ENCODE data around the gene PKNOX2.

PKNOX2 gene

GRCh38 chr11:125174686-125175085, 10.1 kb downstream of the PKNOX2 start:
- no peak for DNase-seq

DNA sequence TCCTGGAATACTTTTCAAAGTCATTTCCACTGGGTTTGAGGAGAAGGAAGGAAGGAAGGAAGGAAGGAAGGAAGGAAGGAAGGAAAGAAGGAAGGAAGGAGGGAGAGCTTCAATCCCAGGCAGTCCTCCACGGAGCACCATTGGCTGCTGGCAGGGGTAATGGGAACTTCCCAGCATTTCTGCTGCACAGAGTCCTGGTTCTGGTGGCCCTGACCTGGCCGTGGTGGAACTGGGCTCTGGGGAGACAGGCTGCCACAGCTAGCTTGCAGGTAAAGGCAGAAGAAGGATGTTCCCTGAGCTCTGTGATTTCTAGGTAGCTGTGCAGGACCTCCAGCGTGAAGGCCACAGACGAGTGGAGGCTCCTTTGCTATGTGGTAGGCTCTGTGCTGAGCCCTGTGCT, 10.6 kb downstream of the PKNOX2 start:
- no peak for DNase-seq

DNA sequence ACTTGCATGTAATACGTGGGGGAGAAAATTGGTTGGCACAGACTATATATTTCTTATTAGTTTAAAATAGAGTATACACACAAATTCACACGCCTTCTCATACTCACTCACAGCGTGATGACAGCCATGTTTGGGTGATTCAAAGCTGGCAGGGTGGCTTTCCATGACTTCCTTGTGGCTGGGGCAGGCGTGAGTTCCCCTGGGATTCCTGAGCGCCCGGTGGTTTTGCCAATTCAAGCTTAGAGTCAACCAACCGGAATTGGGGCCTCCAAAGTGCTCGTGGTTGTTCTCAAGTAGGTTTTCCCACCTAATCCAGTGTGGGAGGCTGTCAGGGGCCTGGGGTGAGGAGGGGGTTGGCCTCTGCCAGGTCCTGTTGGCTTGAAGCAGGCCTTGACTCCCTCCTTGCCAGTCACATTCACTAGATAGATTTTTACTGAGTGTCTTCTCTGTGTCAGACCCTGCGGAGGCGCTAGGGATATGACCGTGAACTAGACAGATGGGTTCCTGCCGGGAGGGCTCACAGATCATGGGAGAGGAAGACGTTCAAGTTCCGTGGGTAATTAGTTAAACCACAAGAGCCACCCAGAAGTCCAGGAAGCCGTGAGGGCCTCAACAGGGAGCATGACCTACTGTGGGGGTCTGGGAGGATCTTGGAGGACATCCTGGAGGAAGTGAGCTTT, 11.5 kb downstream of the PKNOX2 start:
- no peak for DNase-seq

GRCh38 chr11:125176866-125177265, 12.3 kb downstream of the PKNOX2 start:
- DNase-seq = no peak

DNA sequence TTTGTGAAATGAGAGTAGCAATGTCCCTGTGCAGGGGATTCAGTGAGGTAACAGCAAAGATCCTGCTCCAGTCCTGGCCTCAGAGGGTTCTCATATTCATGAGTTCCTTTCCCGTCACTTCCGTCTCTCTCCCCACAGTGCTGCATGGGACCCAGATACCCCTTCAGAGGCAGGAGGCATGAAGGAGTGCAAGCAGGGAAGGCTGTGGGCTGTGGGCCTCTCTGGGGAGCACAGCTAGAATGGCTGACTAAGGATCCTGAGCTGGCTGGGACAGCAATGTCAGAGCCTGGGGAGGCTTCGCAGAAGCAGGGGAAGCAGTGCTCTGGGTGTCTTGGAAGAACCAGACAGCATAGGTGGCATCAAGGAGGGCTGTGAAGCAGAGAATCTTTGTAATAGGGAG, 13.0 kb downstream of the PKNOX2 start:
- no peak for DNase-seq

GRCh38 chr11:125179346-125179745, 14.8 kb downstream of the PKNOX2 start:
- no peak for DNase-seq

DNA sequence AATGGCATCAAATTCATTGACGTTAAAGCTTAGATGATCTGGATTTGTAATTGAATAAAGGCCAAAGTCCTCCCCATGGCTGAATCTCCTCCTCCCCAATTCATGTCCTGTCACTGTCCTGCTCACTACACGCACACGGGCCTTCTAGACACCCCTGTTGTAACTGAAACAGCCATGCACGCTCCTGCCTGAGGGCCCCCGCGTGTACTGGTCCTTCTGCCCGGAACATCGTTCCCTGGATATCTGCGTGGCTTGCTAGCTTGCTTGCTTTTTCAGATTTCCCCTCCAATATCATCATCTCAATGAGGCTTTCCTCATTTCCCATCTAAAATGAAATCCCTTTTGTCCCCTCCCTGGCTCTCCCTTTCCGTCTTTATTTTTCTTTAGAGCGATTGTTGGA, 15.3 kb downstream of the PKNOX2 start:
- DNase-seq = no peak

DNA sequence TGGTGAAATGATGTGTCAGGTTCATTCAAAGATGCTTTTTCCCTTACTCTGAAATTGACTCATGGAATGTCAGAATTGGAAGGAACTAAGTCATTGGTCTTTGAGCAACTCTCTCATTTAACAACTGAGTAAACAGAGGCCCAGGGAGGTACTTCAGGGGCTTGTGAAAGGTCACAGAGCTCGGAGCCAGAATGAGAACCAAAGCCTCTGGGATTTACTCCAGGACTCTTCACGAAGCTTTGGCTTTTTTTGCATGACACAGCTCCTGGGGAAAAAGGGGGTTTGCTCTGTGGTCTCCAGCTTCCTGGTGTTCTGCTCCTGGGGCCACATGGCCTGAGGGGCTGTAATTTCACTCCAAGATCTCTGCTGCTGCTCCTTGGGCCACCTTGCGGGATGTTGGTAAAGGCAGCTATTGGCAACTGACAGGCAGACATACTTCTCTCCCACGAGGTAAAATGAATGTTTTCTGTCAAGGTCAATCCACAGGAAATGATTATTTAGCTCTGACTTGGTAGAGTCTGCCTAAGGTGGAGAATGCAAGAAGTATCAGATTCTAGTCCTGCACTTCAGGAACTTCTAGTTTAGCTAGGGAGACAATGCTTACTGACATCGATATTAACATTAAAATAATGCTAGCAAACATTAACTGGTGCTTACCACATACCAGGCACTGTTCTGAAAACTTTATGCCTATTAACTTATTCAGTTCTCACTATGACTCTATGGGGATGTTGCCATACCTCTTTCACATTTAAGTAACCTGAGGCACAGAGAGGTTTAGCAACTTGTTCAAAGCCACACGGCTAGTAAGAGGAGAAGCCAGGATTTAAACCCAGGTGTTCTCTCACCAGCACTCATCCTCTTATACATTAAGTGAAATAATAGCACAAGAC, 16.1 kb downstream of the PKNOX2 start:
- no peak for DNase-seq

GRCh38 chr11:125182573-125182972, 18.0 kb downstream of the PKNOX2 start:
- no peak for DNase-seq

- DNase-seq = no peak
Measured at GRCh38 chr11:125183641-125184040, 19.1 kb downstream of the PKNOX2 start.

DNA sequence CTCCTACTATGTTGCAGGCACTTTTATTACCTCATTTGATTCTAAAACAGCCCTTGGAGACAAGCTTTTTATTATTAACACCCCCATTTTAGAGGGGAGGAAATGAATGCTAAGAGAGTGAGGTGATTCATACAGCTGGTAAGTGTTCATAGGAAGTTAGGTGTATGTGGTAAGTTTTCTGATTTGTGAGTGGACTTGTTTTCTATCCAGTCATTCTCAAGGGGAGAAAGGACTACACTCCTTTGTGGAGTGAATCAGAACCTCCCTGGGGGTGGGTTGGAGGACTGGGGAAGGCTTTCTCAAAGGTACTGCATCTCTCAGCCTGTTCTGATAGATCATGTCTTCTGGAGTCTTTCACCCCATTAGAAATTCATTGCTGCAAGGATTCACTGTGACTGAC, 23.5 kb downstream of the PKNOX2 start:
- DNase-seq = no peak

DNA sequence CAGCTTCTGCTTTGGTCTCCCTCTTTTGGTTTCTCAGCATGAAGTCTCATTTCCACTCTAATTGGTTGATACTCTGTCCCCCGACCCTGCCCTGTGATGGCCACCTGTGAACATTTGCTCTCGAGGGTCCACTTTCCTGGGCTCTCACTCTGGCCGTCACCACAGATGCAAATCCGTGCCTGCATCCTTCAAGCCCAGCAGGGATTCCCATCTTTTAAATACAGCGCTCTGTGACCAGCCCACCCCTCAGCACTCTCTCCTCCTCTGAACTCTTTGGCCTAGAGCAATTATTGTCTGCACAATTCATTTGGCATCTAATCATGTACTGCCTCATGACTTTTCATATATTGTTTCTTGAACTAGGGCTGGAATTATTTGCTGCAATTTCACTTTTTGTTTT, 26.0 kb downstream of the PKNOX2 start:
- no peak for DNase-seq

GRCh38 chr11:125192183-125192582, 27.6 kb downstream of the PKNOX2 start:
- no peak for DNase-seq

DNA sequence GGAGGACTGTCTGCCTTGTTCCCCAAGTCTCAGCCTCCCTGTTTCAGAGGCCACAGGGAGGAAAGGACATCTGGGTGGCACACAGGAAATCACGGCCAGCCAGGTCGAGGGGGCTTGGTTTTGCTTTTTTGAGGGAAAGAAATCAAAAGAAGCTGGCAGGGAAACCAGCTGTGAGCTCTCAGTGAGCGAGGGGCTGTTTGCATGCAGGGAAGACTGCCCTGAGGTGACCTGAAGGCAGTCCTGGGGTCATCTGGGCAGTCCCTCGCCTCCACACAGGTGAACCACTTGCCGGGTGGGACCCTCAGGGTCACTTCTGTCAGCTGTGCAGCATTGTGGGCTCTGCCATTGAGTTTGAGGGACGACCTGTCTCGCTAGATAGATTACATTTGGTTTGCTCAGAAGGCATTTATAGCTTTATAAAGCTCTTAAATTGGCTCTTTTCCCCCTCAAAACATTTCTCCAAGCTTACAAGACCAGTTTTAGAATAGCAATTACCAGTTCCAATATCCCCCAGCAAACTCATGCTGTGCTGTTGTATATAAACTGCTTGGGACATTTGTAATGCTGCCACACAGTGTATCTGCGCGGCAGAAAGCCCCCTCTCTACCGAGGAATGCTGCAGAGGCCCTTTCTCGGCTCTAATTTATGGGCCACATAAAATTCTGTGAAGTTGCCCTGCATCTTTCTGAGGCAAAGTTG, 28.3 kb downstream of the PKNOX2 start:
- DNase-seq = no peak

DNA sequence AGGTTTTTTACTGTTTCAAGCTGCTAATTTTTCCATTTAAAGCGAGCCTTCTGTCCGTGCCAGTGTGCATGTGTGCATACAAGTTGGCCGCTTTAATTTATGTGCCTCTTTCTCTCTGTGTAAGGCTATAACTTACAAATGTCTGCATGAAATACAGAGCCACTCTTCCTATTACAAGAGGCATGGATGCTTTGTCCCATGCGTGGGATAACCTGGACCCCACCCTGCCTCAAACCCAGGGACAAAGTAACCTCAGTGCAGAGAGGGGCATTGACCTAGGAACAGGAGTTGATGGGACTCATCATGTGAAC, 28.8 kb downstream of the PKNOX2 start:
- no peak for DNase-seq

GRCh38 chr11:125193841-125194240, 29.3 kb downstream of the PKNOX2 start:
- no peak for DNase-seq

- DNase-seq = no peak
Measured at GRCh38 chr11:125199915-125200314, 35.4 kb downstream of the PKNOX2 start.

- no peak for DNase-seq
Measured at GRCh38 chr11:125200441-125200840, 35.9 kb downstream of the PKNOX2 start.

GRCh38 chr11:125201525-125202141, 37.1 kb downstream of the PKNOX2 start:
- no peak for DNase-seq

- DNase-seq = no peak
Measured at GRCh38 chr11:125202362-125202880, 37.9 kb downstream of the PKNOX2 start.

- no peak for DNase-seq
Measured at GRCh38 chr11:125202977-125203376, 38.4 kb downstream of the PKNOX2 start.

DNA sequence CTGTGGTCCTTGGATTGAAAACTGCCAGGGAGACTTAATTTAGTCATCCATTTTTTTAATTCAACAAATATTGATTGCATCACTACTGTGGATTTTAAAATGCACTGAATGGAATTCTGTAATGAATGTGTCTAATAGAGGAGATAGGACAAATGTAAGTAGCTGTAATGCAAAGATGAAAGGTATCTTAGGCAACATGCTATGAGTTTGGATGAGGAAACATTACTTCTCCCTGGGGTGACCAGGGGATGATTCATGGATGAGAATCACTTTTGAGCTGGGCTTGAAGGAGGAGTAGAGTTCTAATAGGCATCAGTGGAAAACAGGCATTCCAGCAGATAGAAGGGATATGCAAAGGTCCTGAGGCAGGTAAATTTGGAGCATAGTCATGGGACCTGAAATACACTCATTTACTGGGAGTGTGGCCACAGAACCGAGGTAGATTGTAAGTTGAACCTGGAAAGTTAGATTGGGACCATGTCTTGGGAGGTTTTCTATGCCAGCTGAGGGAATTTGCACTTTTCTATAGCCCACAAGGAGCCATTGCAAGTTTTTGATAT, 43.4 kb downstream of the PKNOX2 start:
- DNase-seq = no peak

- no peak for DNase-seq
Measured at GRCh38 chr11:125210066-125210465, 45.5 kb downstream of the PKNOX2 start.

All from CD4-positive, alpha-beta T cell treated with Interleukin-17A for 4 hours (primary cell).